ENCODE data around the gene GLIS1. TPM values are rescaled to one million over a fixed set of nuclear protein-coding genes. Genes with fewer than 3 reads are reported as not detected.

The GLIS1 gene
- total and polyA plus RNA-seq, 10 of the 15 experiments (the other 5 are each of a cell fraction or from before 2014, with no cell fraction given) = not detected

- POLR2A ChIA-PET = no interaction called here
- Histone ChIP-seq H3K36me3 (ENCODE audit: control insufficient read depth in 2 of 2, insufficient read depth in 2 of 2, low read length in 1 of 2) (no peaks in the 10 kb centered on the region), H3K4me3 (no peak overlapping the region), H3K27ac (ENCODE audit: control insufficient read depth, insufficient read depth) (no peak overlapping the region), H4K20me1 (ENCODE audit: control insufficient read depth, insufficient read depth) (no peaks in the 10 kb centered on the region), H3K27me3 (replicated peaks in 1 of 2; ENCODE audit: control insufficient read depth in 2 of 2, insufficient read depth in 2 of 2, low read length in 1 of 2) (peaks cover 0 to 3% of the 10 kb centered on the region in 2 experiments), H3K4me2 (ENCODE audit: control insufficient read depth, insufficient read depth) (no peak overlapping the region), H3K9me3 (replicated peaks; ENCODE audit: control insufficient read depth, insufficient read depth, low read length) (no peaks in the 10 kb centered on the region), H3K79me2 (ENCODE audit: control insufficient read depth, insufficient read depth, low read length) (no peaks in the 10 kb centered on the region), H3K9ac (ENCODE audit: control insufficient read depth, insufficient read depth, low read length) (no peak overlapping the region), H2AFZ (ENCODE audit: control insufficient read depth, low read depth, low read length) (no peak overlapping the region), H3K4me1 (ENCODE audit: control insufficient read depth, insufficient read depth, low read length) (no peaks in the 10 kb centered on the region; the same call in 1 of the 2 replicates)
- 72% methylated on average over 19 of the region's 19 CpGs for WGBS (ENCODE audit: insufficient coverage, insufficient replicate concordance, low lambda C conversion rate, missing lambda C conversion rate)
- in situ Hi-C loops (cut with MboI) = no loop called here
- FAIRE-seq = no peak
- CTCF ChIA-PET = interaction anchor here (1.2 kb wide), 1 partner anchor 1906 kb away, joined by 3 read pairs; no protein-coding TSS in a partner anchor
- no peak for ATAC-seq
- no peak for DNase-seq (ENCODE audit: low read depth, low spot score)
- intact Hi-C loops (cut with micrococcal nuclease; ENCODE audit: unreplicated experiment) = no loop called here
- TF ChIP-seq ZNF622 (IDR thresholded peaks at IDR 0.05) (no peak), SMAD1 (IDR thresholded peaks at IDR 0.05; ENCODE audit: low read depth, partially characterized antibody) (no peak), ZBTB4 (CRISPR knock-in tag; IDR thresholded peaks at IDR 0.05) (no peak), IRF5 (IDR thresholded peaks at IDR 0.05; ENCODE audit: borderline replicate concordance) (no peak), MLLT1 (IDR thresholded peaks at IDR 0.05) (no peak), SMC3 (IDR thresholded peaks at IDR 0.05; ENCODE audit: borderline replicate concordance, low read length) (no peak), RAD21 (IDR thresholded peaks at IDR 0.05; ENCODE audit: insufficient read depth, low read depth, low read length) (no peak), BACH1 (IDR thresholded peaks at IDR 0.05; ENCODE audit: borderline replicate concordance) (no peak), RELB (IDR thresholded peaks at IDR 0.05; ENCODE audit: low read depth) (no peak), PML (IDR thresholded peaks at IDR 0.05; ENCODE audit: low read length) (no peak)
- RAD21 ChIA-PET (ENCODE audit: unreplicated experiment) = no interaction called here
- no TSS peak for BruUV-seq (replicated peaks)
- SMC1A ChIA-PET (ENCODE audit: uncharacterized antibody, unreplicated experiment) = no interaction called here
Measured at GRCh38 chr1:53470584-53470983, 268.4 kb downstream of the GLIS1 start.

Data from GM12878 (cell line).